ENCODE data around the gene PAXX.

Gene PAXX

GRCh38 chr9:137006116-137007003 lies 14.1 kb downstream of the PAXX start:
- DNase-seq: no peak

GRCh38 chr9:137007108-137007815 lies 15.0 kb downstream of the PAXX start:
- DNase-seq: no peak

- DNase-seq: no peak
These were observed 15.6 kb downstream of the PAXX start for GRCh38 chr9:137007816-137008270.

- DNase-seq: no peak
These were observed 16.1 kb downstream of the PAXX start for GRCh38 chr9:137008312-137008711.

GRCh38 chr9:137009217-137009616 lies 17.0 kb downstream of the PAXX start:
- DNase-seq: no peak

GRCh38 chr9:137009938-137010732 lies 17.9 kb downstream of the PAXX start:
- DNase-seq: no peak

GRCh38 chr9:137011156-137011555 lies 18.9 kb downstream of the PAXX start:
- no peak for DNase-seq

- no peak for DNase-seq
These were observed 19.9 kb downstream of the PAXX start for GRCh38 chr9:137011907-137012675.

- no peak for DNase-seq
These were observed 20.7 kb downstream of the PAXX start for GRCh38 chr9:137012694-137013570.

- no peak for DNase-seq
These were observed 21.3 kb downstream of the PAXX start for GRCh38 chr9:137013571-137013940.

- DNase-seq: no peak
These were observed 21.9 kb downstream of the PAXX start for GRCh38 chr9:137014166-137014565.

- no peak for DNase-seq
These were observed 22.7 kb downstream of the PAXX start for GRCh38 chr9:137014776-137015539.

GRCh38 chr9:137015540-137015930 lies 23.3 kb downstream of the PAXX start:
- no peak for DNase-seq

- no peak for DNase-seq
These were observed 23.8 kb downstream of the PAXX start for GRCh38 chr9:137015976-137016375.

- no peak for DNase-seq
These were observed 24.2 kb downstream of the PAXX start for GRCh38 chr9:137016436-137016835.

GRCh38 chr9:137017071-137017470 lies 24.8 kb downstream of the PAXX start:
- DNase-seq: no peak

GRCh38 chr9:137017791-137018497 lies 25.7 kb downstream of the PAXX start:
- no peak for DNase-seq

GRCh38 chr9:137018761-137019559 lies 26.7 kb downstream of the PAXX start:
- no peak for DNase-seq

All from CD4-positive, alpha-beta T cell treated with Interleukin-10 for 1 hour (primary cell).